Mucosa of descending colon (tissue), 3 donors: ENCODE results near the gene CDRT4. TPM values are rescaled to one million over a fixed set of nuclear protein-coding genes. Genes with fewer than 3 reads are reported as not detected.

Source experiments
- ATAC-seq: fragments of 200-7000 bp; cut with Tn5 transposase; one replicate; pipeline ENCODE4 v1.9.1; 2020; ENCODE audit warnings: mild to moderate bottlenecking, moderate library complexity
- DNase-seq, 3 donors: peaks; one replicate each; pipeline ENCODE4 v3.0.0-alpha.2; 2020
- H3K36me3 ChIP-seq: fragments of 200-600 bp; one replicate; pipeline ENCODE4 v1.8.0; 2021; ENCODE audit warnings: low read depth, mild to moderate bottlenecking
- H3K4me1 ChIP-seq: fragments of 200-600 bp; one replicate; pipeline ENCODE4 v1.8.0; 2021; ENCODE audit warnings: low read depth, mild to moderate bottlenecking
- H3K4me3 ChIP-seq: fragments of 200-600 bp; one replicate; pipeline ENCODE4 v1.8.0; 2021; ENCODE audit warnings: mild to moderate bottlenecking
- H3K9me3 ChIP-seq: fragments of 200-600 bp; one replicate; pipeline ENCODE4 v1.8.0; 2021; ENCODE audit warnings: mild to moderate bottlenecking
- intact Hi-C, 2 donors: fragments of 100-400 bp; cut with DNase I in 1 of 2; cut with micrococcal nuclease in 1 of 2; formaldehyde crosslinking; loops; one replicate each; pipeline versions ENCODE4 v1.11.0 to v1.11.1; 2022; cut with DNase I, micrococcal nuclease
- total RNA-seq, 3 donors: library from RNA; stranded (reverse); fragmentation: NEBNext Ultra II Directional in 2 of 3; extraction: Animal tissue kit (Norgen Biotek cat#: 25700) in 2 of 3; gene quantifications; one replicate each; pipeline versions ENCODE4 v1.2.1 to v1.2.4, GENCODE V29; 2021 to 2023
- TF ChIP-seq, protein P1 (sequence below): fragments of 200-600 bp; IDR thresholded peaks from one replicate; pipeline ENCODE4 v1.8.0; 2022; ENCODE audit warnings: antibody characterized with exemption, mild to moderate bottlenecking
- donor health status: DM: no; HTN: no; CAD: no; lungs with moderate emphysema.
- donor health status: DM: no; HTN: no; CAD: no.
- donor health status: DM: no; HTN: yes; CAD: no.

Gene CDRT4
- total RNA-seq, 3 donors from 2014 or later: 4.8 to 17.5 (median 5.7) TPM

DNA sequence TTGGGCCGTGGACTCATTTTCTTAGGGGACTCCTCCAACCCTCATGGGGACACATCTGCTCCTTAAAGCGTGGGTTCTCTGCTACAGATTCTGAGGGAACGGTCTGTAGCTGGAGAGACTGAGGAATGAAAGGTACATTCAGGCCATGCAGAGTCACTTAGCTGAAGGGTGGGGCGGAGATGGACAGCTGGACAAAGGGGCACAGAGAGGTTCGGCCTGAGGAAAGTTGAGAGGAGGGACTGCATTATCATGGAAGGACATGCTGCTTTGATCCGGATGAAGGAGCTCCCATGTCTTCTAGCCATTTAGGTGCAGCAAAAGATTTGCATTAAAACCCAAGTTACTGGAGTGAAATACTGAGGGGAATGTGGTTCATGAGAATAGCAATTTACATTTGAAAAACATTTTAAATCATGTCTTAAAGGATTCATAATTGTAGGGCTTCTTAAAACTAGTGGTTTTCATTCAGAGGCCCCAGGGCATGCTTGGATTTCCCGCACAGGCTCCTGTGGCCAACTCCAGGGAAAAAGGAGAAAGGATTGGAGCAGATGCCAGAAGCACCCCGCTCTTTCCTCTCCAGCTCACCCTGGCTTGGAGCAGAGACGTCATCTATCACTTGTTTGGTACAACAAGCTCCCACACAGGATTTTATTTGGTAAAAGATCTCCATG, 54.2 kb downstream of the CDRT4 start:
- TF ChIP-seq, protein P1, sequence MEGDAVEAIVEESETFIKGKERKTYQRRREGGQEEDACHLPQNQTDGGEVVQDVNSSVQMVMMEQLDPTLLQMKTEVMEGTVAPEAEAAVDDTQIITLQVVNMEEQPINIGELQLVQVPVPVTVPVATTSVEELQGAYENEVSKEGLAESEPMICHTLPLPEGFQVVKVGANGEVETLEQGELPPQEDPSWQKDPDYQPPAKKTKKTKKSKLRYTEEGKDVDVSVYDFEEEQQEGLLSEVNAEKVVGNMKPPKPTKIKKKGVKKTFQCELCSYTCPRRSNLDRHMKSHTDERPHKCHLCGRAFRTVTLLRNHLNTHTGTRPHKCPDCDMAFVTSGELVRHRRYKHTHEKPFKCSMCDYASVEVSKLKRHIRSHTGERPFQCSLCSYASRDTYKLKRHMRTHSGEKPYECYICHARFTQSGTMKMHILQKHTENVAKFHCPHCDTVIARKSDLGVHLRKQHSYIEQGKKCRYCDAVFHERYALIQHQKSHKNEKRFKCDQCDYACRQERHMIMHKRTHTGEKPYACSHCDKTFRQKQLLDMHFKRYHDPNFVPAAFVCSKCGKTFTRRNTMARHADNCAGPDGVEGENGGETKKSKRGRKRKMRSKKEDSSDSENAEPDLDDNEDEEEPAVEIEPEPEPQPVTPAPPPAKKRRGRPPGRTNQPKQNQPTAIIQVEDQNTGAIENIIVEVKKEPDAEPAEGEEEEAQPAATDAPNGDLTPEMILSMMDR: no peak
- Histone ChIP-seq H3K36me3 (no peaks in the 10 kb centered on the region), H3K4me1 (no peaks in the 10 kb centered on the region), H3K4me3 (no peak overlapping the region), H3K9me3 (no peaks in the 10 kb centered on the region)
- intact Hi-C loops: no loop called here
- ATAC-seq: no peak
- no peak for DNase-seq

DNA sequence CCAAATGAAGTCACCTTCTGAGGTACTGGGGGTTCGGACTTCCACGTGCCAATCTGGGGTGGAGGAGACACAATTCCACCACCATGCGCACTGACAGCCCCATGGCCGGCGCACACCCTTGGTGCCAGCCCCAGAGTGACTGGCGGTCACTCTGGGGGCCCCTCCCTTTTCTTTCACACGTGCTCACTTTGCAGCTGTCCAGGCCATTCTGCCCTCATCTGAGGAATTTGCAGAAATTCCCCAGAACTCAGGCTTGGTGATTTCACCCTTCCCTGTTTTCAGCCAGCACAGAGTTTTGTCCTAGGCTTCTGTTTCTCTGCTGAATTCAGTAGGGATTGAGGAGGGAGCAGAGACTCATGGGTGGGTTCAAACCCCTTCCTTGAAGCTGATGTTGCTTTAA, 54.8 kb downstream of the CDRT4 start:
- intact Hi-C loops: no loop called here
- no peak for DNase-seq
- Histone ChIP-seq H3K4me1 (no peaks in the 10 kb centered on the region), H3K9me3 (no peaks in the 10 kb centered on the region), H3K36me3 (no peaks in the 10 kb centered on the region), H3K4me3 (no peak overlapping the region)
- TF ChIP-seq, protein P1: no peak
- no peak for ATAC-seq

DNA sequence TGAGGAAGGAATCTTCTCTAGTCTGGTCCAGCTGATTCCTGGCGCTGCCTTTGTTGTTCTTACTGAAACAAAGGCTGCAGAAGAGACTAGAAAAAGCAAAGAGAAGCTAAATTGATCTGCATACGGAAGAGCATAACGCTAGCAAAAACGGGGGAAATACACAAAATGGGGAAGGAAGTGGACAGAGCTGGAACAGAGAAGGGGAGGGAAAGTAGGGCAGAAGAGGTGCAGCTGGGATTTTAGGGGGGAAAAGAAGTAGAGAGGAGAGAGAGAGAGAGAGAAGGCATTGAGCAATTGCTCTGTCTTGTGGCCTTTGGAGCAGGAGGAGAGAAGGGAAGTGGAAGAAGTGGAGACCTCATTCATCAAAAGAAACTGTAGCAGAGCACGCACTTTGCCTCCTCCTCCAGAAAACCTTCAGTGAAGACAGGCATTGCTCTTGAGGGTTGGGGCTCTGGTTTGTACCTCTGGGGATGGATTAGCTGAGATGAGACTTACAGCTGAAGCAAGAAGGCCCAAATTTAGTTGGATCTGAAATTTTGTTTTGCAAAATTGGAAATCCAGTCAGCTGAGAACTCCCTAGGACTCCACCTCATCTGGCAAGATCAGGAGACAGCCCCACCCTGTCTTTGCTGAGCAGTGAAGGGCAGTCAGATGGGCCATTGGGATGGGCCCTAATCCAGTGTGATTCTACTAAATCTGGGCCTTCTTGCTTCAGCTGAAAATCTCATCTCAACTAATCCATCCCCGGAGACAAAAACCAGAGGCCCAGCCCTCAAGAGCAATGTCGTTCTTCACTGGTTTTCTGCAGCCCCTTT, 55.8 kb downstream of the CDRT4 start:
- no peak for DNase-seq
- no peaks in the 10 kb centered on the region for H3K36me3 ChIP-seq
- TF ChIP-seq, protein P1: no peak
- H3K4me3 ChIP-seq: no peak overlapping the region
- ATAC-seq: peak; percentile 38
- intact Hi-C loops: no loop called here
- no peaks in the 10 kb centered on the region for H3K9me3 ChIP-seq
- no peaks in the 10 kb centered on the region for H3K4me1 ChIP-seq

DNA sequence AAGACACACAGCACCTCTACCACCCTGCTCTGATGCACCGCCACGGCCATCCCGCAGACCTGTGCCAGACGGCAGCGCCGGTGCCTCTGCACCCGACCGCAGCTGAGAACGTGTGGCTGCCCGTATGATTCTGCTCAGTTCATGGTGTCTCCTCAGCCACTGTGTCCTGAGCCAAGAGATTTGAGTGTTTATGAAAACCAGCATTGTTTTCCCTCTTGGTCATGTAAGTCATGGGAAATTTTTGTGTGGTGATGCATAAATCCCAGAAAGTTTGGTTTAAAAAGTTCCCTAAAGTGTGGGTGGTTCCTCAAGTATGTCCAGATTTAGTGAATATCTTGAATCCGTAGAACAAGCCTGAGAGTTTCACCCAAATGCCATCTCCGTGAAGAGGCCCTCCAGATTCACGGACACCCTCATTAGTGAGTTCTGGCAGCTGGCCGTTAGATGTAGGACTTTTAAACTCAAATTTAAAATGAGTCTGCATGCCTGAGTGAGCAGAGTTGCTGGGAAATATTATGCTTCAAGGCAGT, 57.6 kb downstream of the CDRT4 start:
- ATAC-seq (peak; percentile 52), DNase-seq (no peak)
- intact Hi-C loops: no loop called here
- peaks cover 2% of the 10 kb centered on the region for H3K4me1 ChIP-seq
- TF ChIP-seq, protein P1: no peak
- no peak overlapping the region for H3K4me3 ChIP-seq
- H3K9me3 ChIP-seq: no peaks in the 10 kb centered on the region
- H3K36me3 ChIP-seq: no peaks in the 10 kb centered on the region

DNA sequence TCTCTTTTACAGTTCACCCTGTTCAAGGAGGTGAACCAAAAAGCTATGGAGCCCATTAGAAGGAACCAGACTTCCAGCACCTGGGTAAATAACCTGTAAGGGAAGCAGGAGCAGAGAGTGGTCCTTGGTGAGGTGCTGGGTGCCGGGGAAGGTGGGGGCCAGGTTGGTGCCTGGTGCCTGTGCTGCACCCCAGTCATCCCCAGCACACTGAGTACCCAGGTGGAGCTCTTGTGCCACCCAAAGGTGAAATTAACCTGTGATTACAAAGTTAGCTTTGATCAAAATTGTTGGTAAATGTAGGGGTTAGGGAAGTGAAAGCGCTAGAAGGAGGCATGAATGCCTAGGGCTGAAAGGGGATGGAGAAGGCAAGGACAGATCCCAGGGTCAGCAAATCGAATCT, 58.6 kb downstream of the CDRT4 start:
- Histone ChIP-seq H3K4me1 (peaks cover 2% of the 10 kb centered on the region), H3K9me3 (no peaks in the 10 kb centered on the region), H3K4me3 (no peak overlapping the region), H3K36me3 (no peaks in the 10 kb centered on the region)
- ATAC-seq (peak; percentile 17), DNase-seq (no peak)
- intact Hi-C loops: no loop called here
- TF ChIP-seq, protein P1: no peak
